GM12864 (cell line): Measurements from ENCODE around the gene CAPN2.

Experiments used
- DNase-seq: peaks from one replicate; pipeline ENCODE4 v3.0.0-alpha.2; 2011; ENCODE audit warnings: low read depth
- H3K4me3 ChIP-seq: 2 replicates; pipeline ENCODE4 v1.5.1; 2011; ENCODE audit warnings: mild to moderate bottlenecking, low read depth, low read length, control low read depth
- CTCF ChIP-seq: IDR thresholded peaks from 2 replicates; pipeline ENCODE4 v1.5.1; 2011; ENCODE audit warnings: low read depth, mild to moderate bottlenecking, moderate library complexity, low read length, control low read depth, inconsistent platforms; ENCODE audit errors: missing control alignments

The CAPN2 gene

GRCh38 chr1:223776826-223777454 is 64.6 kb downstream of the CAPN2 start:
- DNase-seq, result no peak
- H3K4me3 ChIP-seq, result no peak overlapping the region
- TF ChIP-seq CTCF, result no peak

GRCh38 chr1:223780318-223780717 is 68.0 kb downstream of the CAPN2 start:
- no peak for DNase-seq
- H3K4me3 ChIP-seq, result no peak overlapping the region
- TF ChIP-seq CTCF, result no peak

GRCh38 chr1:223780949-223781348 is 68.6 kb downstream of the CAPN2 start:
- H3K4me3 ChIP-seq, result no peak overlapping the region
- TF ChIP-seq CTCF, result no peak
- DNase-seq, result no peak

- no peak for DNase-seq
- no peak for TF ChIP-seq CTCF
- H3K4me3 ChIP-seq, result no peak overlapping the region
Observed at GRCh38 chr1:223783676-223784075, 71.3 kb downstream of the CAPN2 start.

GRCh38 chr1:223784541-223784940 is 72.2 kb downstream of the CAPN2 start:
- no peak for TF ChIP-seq CTCF
- no peak overlapping the region for H3K4me3 ChIP-seq
- no peak for DNase-seq

- H3K4me3 ChIP-seq, result no peak overlapping the region
- DNase-seq, result no peak
- no peak for TF ChIP-seq CTCF
Observed at GRCh38 chr1:223785808-223786207, 73.5 kb downstream of the CAPN2 start.

- no peak for DNase-seq
- H3K4me3 ChIP-seq, result no peak overlapping the region
- TF ChIP-seq CTCF, result no peak
Observed at GRCh38 chr1:223788746-223789415, 76.5 kb downstream of the CAPN2 start.
